Measurements from ENCODE around the gene ABHD16A.

ABHD16A gene

DNA sequence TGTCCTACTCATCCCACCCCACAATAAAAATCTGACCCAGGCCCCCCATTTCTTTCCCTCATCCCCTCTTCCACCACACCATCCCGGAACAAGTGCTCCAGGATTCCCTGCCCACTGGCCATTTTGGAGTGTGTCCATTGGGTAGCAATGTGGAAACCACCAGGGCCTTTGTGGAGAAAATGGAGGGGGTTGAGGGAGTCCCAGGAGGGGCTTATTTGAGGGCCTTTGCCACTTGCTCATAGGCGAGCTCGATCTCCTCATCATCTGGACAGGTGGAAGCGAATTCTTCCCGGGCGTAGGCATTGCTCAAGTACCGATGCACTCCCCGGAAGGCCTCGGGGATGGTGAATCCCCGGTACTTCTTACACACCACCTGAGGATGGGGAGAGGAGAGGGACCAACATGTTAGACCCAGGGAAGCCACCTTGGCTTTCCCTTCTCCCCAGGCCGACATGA lies 27.5 kb upstream of the ABHD16A start:
- no peak for DNase-seq

DNA sequence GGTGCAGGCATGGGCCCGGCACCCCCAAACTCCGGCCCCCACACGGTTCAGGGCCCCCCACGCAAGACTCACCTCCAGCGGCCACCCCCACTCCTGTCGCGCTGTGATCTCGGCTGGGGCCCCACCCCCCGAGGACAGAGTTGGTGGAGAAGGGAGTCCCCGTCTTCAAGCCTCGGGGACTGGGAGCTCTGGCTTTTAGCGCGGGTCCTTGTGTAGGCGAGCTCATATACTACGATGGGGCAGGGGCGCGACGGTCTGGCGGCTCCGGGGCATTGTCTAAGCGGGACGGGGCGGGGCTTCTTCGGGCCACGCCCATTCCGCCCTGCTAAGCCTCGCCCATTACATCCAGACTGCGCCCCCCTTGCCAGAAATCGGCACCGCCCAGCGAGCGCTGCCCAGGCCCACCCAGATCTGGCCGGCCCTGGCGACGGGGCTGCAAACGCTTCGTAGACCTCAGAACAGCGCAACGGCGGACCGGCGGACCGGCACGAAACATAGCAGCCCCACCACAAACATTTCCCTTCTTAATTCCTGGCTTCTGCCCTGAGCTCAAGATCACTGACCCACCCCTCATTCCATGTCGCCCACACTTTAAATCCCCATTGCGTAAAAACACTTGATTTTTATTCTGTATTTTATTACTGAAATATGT lies 27.0 kb upstream of the ABHD16A start:
- peak; percentile 57 to 85 for DNase-seq

DNA sequence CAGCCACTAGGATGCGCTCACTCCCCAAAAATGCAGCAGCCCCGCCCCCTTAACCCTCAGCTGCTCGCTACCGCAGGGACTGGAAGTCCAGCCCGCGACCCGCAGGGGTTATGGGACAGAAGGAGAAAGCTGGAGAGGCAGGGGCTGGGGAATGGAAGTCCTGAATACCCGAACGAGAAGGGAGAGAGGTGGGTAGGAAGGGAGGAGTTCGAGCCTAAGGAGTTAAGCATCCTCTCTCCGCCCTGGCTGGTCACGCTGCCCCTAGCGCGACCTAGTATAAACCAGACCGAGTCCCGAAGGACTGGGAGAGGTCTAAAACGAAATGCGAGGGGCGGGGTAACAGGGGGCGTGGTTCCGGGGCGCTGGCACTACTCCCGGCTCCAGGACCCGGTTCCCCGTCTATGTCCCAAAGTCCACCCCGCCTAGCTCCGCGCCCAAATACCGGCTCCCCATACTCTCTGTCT lies 26.4 kb upstream of the ABHD16A start:
- DNase-seq: peak; percentile 52 to 95

DNA sequence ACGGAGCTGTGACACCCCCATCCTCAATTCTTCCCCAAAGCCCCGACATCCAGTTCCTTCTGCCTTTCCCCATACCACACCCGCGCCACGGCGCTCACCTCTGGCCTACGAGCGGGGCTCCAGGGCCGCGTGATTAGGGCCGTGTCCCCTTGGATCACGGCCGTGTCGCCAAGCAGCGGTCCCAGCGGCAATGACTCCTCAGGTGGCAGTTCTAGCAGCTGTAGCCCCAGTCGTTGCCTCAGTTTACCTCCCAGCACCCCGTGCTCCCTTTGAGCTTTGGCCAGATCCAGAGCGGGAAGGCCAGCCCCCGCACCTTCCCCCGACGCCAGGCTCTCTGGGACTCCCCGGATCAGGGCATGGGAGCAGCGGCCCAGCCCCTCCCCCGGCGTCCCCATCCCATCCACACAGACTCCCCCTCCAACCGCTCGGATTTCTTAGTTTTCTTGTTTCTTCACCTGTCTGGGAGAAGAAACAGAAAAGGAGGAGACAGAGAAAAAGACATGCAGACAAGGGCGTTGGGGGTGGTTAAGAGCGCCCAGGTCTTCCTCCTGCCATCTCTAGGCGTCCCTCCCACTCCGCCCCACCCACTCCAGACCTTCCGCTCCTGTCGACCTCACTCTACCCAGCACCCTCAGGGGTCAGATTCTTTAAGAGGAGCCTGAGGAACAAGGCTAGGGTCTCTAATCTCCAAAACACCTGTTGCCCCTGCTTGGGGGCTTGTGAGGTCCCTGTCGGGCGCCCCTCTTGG lies 25.8 kb upstream of the ABHD16A start, which contains the start of gene DDAH2:
DDAH2 (minus strand) TSS at position 533 of the 748 bp plus-strand sequence; CDS start at position 395, 138 bp downstream.
- DNase-seq: no peak

DNA sequence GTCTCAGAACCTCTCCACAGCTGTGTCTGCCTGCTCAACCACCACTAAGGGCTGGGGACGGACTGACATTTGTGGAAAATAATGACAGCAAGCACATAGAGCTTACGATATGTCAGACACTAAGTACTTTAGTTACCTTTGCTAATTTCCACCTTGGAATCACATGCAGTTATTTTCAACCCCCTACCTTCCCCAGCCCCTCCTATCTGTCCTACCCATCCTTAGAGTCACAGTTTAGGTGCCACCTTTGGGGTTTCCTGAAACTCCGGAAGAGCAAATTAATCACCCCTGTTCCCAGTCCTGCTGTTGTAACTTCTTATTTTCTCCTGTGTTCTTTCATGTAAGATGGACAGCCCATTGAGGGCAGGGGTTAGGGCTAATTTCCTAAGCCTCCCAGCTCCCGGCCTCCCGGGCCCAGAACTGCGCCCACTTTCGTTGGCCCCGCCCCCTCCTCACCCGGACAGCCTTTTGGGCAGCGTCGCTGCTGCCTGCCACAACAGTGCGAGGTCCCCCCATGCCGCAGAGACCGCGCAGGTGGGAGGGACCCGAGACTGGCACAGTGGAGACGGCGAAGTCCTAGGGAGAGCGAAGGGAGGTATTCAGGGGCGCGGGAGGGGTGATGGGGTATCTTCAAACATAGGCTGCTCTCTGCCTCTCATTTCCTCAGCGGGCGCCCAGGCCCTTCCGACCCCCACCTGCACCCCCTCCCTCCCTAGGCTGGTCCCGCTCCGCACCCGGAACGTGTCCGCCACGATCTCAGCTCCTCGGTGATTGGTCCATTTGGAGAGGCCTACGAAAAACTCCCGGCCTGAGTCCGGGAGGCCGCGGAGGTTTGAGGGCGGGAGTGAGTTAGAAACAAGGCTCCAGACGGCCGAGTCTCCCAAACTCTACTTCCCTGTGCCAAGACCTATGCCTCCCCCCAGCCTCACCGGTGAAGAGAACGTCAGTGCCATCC lies 24.9 kb upstream of the ABHD16A start:
- peak in 1 of 2 donors; percentile 87 for DNase-seq

DNA sequence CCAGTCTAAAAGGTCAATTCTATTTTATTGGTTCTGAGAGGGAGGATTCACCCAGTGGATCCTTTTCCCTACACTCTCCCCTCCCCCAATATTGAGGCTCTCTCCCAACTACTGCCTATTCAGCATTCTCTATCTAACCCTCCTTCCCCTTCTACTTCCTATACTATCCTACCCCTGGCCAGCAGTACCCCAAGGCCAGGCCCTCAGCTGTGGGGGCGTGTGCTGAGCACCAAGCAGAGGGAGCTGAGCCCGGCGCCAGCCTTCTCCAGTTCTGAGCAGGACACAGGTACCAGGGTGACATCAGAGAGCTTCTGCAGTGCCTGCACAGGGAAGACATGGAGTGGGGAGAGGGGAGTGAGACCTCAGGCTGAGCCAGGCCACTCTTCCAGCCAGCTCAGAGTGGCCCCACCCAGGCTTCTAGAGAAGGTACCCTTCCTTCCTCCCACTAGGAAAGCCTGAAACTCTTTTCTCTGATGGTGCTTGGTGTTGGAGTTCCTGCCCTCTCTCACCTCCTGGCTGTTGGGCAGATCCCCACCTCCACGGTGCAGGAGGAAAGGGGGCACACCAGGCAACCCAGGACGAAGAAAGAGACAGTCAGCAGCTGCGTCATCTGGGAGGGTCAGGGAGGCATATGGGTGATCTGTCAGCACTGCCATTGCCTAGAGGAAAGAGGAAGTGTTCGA lies 24.1 kb upstream of the ABHD16A start:
- peak in 1 of 2 donors; percentile 45 for DNase-seq

DNA sequence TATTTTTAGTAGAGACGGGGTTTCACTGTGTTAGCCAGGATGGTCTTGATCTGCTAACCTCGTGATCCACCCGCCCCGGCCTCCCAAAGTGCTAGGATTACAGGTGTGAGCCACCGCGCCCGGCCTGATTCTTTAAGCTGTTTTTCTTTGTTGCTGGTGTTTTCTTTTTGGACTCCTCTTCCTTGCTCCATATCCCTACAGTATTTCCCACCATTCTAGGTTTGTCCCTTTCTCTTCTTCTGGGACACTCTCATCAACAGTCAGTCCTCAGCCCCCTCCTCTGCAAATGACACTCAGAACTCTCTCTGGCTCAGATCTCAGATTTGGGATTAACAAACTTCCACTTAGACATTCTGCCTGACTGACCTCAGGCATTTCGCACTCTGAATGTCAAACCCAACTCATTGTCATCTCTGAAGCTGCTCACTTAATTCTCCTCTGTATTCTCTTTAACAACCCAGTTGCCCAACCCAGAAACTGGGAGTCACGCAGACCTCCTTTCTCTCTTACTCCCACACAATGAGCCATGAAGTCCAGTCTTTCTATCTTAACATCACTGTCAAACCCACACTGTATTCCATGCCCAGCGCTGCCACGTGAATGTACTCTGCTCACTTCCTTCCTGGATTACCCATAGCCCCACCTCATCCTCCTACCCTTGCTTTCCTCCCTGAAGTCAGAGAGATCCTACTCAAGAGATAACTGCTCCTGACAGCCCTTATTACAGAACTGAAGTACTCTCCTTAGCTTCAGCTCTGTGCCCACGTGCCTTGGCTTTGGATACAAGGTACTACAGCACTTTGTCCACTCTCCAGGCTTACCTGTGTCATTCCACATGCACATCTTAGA lies 22.6 kb upstream of the ABHD16A start:
- DNase-seq: peak in 1 of 2 donors; percentile 79

DNA sequence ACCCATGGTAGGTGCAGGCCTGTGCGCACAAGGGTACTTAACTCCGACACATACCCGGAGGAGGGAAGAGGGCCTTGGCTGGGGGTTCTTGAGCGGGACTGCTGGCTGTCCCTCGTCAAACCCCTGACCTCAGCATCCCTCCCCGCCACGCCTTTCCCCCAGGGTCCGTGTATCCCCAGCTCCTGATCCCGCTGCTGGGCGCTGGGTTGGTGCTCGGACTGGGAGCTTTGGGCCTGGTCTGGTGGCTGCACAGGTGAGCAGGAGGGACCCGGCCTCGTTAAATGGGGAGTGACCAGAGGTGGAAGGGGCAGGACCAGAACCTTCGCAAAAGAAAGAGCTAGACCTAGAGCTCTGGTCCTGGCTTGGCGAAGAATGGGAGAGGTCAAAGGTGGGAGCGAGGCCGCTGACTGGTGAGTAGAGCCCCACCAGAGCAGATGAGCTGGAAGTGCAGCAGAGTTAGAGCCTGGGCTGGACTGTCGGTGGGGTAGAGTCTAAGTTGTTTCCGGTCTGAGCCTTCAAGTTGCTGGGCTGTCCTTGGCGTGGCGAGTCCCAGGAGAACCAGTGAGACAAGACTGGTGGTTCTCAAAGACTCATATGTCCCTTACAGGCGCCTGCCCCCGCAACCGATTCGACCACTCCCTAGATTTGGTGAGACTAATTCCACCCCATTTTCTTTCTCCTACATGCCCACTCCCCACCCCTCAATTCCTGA lies 21.0 kb upstream of the ABHD16A start:
- DNase-seq: no peak

DNA sequence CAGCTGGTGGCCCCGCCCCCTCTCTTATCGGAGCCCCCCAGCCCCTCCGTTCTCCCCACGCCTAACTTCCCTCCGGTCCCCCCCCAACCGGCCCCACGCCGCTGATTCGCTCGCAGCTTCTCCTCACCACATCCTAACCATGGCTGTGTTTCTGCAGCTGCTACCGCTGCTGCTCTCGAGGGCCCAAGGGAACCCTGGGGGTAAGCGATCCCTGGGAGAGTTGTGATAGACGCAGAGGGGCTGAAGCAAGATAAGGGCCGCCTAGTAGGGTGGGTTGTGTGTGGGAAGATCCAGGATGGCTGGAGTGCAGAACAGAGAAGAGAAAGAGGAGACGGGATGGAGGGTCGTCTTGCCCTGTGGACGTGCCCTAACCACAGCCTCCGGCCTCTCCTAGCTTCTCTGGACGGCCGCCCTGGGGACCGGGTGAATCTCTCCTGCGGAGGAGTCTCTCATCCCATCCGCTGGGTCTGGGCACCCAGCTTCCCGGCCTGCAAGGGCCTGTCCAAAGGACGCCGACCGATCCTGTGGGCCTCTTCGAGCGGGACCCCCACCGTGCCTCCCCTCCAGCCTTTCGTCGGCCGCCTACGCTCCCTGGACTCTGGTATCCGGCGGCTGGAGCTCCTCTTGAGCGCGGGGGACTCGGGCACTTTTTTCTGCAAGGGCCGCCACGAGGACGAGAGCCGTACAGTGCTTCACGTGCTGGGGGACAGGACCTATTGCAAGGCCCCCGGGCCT lies 20.3 kb upstream of the ABHD16A start, which contains the start of gene MPIG6B:
MPIG6B (plus strand) TSS at position 129 of the 735 bp plus-strand sequence; CDS start at position 140, 11 bp downstream.
- peak in 1 of 2 donors; percentile 19 for DNase-seq

DNA sequence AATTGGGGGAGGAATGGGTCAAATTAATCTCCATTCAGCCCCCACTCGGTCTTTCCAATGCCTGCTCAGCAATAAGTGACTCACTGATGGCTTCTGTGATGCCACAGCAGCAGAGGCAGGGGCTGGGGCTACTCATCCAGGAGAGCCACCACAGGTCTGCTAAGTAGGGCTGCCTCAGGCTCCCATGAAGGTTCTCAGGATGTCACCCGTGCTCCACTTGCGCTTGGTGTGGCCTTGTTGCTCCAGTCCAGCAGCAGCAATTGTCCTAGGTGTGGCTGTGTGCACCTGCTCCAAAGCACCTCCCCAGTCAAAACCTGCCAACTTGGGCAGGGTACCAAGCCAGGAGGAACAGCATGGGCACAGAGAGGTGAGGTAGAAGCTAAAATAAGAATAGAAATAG lies 19.0 kb upstream of the ABHD16A start:
- DNase-seq: no peak

DNA sequence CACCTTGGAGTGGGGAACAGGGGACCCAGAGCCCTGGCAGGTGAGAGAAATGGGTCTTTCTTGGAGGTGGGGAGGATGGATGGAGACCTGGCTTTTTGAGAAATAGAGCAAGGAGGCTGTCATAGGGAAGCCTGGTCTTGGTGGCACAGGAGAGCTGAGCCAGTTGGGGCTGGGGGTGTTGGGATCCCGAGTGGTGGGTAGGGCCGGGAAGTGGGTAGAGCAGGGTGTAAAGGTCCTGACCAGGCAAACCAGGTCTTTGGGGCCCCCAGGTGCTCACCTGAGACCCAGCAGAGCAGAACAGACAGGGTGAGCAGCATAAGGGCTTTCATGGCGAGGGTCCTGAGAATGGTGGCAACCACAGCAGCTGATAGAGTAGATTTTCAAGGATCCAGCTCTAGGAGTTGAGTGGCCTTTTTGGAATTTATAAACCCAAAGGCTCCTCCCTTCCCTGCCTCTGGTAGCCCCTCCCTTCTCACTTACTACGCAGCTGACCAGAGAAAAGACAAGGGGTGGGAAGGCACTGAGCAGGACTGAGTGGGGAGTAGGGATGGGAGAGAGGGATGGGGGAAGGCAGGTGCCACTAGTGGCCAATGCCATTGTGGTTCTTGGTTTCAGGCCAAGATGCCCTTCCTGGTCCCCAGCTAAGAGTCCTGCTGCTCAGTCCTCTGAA lies 18.4 kb upstream of the ABHD16A start, which contains the start of gene LY6G6C:
LY6G6C (minus strand) TSS at position 396 of the 670 bp plus-strand sequence; CDS start at position 329, 67 bp downstream.
- no peak for DNase-seq

DNA sequence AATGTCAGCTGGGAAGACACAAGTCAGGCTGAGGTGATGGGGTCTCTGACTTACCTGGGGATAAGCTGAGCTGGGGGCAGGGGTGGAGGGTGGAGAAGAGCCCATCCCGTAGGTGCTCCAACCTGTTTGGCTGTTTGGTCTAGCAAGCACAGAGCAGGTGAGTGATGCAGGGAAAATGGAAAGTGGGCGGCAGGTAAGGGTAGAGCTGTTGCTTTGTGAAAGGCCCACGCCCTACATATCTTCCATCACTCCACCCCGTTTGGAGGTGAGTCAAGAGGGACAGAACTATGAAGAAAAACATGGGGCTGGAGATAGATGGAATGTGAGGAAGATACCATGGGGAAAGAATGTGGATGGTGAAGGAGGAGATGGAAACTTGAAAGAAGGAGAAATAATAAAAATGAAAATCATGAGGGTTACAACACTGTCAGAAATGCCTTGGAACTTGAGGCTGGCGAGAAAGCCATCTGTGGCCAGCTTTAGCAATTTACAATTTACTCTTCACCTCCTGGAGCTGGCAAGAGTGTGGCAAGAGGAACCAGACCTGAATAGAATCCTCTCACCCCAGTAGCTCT lies 17.2 kb upstream of the ABHD16A start:
- no peak for DNase-seq

DNA sequence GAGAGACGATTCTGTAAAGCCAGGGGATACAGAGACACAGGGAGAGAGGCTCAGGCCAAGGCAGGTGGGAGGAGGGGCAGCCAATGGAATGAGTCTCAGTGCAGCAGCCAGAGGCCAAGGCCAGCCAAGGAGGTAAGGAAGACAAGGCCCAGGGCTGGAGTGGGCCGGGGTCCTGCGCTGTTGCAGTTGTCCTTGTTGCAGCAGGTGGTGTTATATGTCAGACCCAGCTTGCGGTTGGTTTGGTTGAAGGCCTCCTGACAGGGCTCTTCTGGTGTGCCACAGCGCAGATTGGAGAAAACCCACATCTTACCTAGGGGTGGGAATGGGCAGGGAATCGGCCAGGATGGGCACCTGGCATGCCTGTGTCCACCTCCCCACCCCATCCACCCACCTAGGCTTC lies 15.9 kb upstream of the ABHD16A start:
- no peak for DNase-seq

DNA sequence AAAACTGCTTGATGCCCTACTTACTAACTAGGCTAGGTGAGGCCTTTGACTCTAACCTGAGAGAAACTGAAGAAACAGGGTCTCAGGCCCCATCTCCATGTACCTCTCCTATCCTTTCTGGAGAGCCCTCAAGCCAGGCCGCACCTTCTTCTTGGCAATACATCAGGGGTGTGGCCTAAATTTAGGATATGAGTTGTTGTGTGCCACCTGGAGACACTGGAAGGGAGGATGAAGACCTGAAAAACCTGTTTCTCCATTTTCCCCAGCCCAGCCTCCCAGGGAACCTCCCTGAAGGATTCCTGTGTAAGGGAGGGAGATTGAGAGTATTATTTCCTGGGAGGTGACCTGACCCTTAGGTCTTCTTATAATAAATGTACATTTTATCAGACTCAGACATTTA lies 15.1 kb upstream of the ABHD16A start:
- DNase-seq: no peak

DNA sequence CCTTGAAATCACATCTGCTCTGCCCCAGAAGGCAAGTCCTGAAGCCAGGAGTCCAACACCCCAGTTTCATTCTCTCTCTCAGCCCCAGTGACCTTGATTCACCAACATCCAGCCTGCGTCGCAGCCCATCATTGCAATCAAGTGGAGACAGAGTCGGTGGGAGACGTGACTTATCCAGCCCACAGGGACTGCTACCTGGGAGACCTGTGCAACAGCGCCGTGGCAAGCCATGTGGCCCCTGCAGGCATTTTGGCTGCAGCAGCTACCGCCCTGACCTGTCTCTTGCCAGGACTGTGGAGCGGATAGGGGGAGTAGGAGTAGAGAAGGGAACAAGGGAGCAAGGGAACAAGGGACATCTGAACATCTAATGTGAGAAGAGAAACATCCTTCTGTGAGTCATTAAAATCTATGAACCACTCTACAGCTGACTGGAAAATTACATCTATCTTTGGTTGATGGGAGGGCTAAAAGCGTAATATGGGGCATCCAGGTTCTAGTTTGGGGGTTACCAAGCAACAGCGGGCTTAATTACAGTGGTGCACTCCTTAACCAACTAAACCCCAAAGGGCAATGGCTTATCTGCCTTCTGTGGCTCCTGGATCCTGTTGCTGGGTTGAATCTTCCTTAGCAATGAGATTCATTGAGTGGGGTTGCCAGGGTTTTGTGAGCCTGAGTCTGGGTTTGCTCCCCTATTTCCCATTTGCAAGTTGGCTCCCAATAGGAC lies 14.5 kb upstream of the ABHD16A start:
- no peak for DNase-seq

DNA sequence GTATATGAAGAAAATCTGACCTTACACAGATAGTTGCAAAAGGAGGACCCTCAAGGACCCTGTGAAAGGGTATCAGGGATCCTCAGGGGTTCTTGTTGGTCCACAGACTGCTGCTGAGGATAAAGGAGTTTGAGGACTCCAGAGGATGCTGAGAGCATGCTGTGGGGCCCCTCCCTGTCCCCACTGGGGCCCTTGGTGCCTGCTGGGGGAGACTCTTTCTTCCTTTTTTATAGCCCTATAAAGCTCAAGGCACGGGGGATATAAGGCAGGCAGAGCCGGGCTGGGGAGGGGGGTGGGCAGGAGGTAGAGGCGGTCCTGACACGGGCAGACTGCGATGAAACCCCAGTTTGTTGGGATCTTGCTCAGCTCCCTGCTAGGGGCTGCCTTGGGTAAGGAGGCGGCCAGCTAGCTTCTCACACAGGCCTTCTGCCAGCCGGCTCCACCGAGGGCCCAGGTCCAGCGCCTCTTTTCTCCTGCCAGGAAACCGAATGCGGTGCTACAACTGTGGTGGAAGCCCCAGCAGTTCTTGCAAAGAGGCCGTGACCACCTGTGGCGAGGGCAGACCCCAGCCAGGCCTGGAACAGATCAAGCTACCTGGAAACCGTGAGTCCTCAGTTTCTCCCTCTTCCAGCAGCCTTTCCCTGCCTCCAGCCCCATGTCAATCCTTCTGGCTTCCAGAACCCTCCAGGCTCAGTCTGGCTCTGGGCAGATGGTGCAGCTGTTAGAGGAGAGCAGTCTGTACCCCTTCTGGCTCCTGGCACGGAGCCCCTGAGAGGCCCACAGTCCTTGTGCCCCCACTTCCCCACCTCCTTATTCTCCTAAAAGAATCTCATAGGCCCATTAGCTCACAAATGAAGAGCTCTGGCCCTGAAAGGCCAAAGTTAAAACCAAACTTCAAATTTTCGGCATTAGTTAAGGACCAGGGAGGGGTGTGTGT lies 12.2 kb upstream of the ABHD16A start, which contains the start of gene LY6G6D:
LY6G6D (plus strand) TSS at position 327 of the 937 bp plus-strand sequence; CDS start at position 335, 8 bp downstream.
- no peak for DNase-seq
